ENCODE measurements around the gene MECR.
"Not testable (repeated sequence)": the region's sequence is repeated elsewhere in the genome, so short reads cannot be mapped to it uniquely, and the experiment has no call there.

MECR gene

DNA sequence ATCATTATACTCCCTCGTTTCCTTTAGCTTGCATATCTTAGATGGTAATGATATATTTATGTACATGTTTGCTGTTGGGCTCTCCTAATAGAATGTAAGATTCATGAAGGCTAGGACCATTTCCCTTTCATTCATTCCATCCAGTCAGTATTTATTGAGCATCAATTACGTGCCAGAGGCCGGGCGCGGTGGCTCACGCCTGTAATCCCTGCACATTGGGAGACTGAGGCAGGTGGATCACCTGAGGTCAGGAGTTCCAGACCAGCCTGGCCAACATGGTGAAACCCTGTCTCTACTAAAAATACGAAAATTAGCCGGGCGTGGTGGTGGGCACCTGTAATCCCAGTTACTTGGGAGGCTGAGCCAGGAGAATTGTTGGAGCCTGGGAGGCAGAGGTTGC is 4.1 kb upstream of the MECR start:
- DNase-seq, result not testable (repeated sequence)

DNA sequence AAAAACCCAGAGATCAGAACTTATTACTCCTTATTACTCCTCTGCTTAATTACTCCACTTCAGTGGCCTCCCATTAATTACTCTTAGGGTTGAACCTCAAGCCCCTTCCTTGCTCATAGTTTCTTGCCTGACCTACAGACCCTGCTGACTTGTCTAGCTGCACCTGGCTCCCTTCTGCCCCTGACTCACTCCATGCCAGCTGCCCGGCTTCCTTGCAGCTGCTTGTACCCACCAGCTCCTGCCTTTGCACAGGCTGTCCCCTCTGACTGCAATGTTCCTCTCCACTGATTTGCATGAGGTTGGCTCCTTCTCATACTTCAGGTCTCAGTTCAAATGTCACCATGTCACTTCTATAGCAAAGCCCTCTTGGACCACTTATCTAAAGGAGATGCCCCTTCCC is 3.7 kb upstream of the MECR start:
- no peak for DNase-seq

DNA sequence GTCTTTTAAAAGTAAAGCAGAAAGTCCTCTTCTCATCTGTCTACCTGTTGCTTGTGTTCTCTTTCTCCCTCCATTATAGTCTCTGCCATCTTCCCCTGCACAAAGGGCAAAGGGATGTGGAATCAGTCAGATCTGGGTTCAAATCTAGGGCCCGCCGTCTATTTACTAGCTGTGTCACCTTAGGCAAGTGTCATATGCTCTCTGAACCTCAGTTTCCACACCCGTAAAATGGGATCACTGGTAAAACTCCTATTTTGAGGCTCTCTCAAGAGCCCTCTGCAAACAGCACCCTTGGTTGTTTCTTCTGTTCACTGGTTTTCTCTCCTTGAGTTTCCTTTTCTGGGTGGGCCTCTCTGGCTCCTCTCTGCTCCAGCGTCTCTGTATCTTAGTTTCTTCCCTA is 3.0 kb upstream of the MECR start:
- DNase-seq, result no peak

DNA sequence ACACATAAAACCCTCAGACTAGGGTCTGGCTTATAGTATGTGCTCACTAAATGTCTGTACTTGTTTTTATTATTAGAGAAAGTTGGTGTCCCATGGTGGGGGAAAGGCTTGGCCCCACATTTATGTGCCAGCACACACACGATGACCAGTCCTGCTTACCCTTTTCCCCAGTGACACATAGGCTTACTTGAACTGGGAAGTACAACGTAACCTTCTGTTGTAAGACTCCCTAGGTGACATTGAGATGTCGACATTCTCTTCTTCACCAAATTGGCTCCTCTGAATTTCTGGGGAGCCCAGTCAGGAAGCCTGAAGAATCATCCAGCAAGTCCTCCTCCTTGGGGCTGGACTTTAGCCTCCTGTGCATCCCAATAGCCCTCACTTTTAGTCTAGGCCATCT is 1.7 kb upstream of the MECR start:
- no peak for DNase-seq

GRCh38 chr1:29230204-29230552 is 556 bp downstream of the MECR start:
- no peak for DNase-seq

DNA sequence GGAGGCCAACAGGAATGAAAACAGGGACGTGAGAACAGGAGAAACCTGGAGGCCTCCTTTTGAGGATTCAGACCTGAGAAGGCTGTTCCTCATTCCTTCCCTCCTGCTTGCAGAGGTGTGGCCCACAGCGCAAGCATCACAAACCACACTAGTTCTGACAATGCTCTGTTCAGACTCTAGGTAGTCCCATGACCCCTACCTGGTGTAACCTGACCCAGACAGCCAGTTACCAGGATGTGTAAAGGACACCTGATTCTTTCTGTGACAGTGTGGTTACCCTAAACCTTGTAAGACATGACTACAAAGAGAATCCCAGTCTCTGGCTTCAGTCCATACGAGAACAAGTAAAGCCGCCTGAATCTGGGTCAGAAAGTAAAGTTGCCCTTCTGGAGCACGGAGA is 3.2 kb downstream of the MECR start:
- no peak for DNase-seq

GRCh38 chr1:29225361-29225760 is 5.4 kb downstream of the MECR start:
- no peak for DNase-seq

GRCh38 chr1:29224356-29224837 is 6.3 kb downstream of the MECR start:
- DNase-seq, result no peak

DNA sequence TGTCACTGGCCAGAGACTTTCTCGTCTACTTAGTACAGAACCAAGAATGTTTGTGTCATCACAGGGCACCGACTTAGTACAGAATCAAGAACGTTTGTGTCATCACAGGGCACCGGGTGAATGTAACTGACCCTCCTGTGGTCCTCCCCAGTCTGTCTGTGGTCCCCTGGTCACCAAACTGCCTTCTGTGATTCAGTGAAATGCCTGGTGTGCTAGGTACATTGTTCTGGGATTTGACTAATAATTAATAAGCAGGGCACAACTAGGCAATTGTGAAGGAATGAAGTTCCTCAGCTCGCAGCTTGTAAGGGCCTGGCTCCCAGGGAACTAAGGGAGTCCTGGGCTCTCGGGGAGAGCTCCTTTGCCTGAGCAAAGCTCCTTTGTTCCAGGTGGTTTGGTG is 7.2 kb downstream of the MECR start:
- no peak for DNase-seq

DNA sequence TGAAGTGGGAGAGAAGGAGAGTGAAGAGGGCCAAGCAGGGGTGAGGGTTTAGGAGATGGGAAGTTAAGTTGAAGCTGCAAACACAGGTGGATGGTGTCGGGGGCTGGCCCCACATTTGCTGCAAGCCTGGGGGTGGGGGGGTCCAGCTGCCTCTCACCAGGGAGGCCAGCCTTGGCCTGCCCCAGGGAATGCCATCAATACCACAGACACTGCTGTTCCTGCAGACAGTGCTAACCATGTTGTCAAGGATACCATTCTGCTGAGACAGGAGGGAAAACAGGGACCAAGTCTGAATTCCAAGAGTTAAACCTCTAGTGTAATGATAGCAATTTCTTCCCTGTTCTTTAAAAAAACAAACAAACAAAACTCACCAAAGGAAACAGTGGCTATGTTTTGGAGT is 8.0 kb downstream of the MECR start:
- no peak for DNase-seq

DNA sequence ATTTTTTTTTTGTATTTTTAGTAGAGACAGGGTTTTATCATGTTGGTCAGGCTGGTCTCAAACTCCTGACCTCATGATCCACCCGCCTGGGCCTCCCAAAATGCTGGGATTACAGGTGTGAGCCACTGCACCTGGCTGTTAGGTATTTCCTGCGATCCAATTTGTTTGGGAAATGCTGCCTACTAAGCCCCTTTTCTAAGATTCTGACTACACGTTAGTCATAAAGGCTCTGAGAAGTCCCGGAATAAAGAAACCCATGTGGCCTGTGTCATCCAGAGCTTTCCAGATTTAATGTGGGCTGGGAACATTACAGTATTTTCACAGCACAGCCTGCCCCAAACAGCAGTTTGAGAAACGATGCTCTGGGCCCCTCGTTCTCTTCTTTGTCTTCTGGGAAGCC is 8.5 kb downstream of the MECR start:
- DNase-seq, result not testable (repeated sequence)

DNA sequence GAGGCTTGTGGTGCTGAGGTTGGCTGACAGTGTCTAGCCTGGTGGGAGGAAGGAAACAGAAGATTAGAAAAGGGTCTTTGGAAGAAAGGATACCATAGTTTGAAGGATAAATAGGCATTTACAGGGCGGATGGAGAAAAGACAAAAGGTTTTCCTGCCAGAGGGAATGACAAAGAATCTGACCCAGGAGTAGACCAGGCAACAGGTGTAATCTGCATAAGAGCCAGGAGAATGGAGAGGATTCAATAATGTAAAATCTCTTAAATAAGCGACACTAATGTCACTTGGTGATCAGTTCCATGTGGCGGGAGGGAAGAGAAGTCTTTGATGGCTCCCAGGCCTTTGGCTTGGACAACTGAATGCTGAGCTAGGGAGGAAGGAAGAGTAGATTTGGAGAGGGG is 9.4 kb downstream of the MECR start:
- DNase-seq, result no peak

DNA sequence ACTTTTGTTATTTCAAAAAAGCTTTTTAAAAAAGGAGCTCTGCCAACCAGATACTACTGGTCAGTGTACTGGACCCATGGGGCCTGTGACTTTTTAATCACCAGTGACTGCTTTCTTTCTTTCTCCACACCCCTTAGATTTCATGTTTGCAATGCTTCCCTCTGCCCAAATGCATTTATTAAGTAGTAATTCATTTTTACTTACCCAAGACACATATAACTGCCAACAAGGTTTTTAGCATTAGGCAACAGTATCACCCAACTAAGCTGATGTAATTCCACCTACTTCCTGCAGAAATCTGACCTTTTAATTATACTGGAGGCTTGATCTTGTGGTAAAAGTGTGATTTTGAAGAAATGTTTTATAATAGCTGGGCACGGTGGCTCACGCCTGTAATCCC is 12.5 kb downstream of the MECR start:
- DNase-seq, result no peak

DNA sequence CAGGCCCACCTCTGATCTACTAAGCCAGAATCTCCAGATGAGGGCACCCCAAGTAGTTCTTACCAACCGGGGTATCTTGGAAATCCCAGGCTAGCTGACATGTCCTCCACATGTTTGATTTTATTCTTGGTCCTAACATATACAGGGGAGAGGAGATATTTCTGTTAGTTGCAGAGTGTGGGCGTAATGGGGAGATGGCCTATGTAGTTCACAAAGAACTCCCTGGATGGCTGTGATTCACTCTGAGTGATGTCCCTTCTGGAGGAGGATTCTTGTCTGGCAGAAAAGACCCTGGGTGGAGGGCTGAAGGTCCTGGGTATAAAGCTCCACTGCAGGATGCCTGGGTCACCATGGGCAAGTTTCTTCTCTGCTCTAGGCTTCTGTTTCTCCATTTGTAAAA is 13.1 kb downstream of the MECR start:
- DNase-seq, result no peak

DNA sequence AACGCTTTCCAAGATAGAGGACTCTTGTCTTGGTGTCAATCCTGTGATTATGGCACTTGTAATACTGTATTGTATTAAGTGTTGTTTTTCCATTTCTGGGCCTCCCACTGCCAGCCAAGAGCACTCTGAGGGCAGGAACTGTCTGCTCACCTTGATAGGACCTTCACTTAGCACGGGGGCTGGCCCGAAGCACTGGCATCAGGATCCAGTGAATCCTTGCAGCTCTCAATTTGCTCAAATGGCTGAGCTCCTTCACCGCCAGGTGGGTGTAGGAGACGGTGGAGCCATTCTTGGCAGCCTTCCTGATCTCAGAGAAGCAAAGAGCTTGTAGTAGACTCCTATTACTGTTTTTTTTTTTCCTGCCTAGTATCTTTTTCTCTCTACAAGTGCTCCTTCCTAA is 17.7 kb downstream of the MECR start:
- no peak for DNase-seq

GRCh38 chr1:29211086-29212030 is 19.4 kb downstream of the MECR start:
- DNase-seq, result no peak

- no peak for DNase-seq
Measured at GRCh38 chr1:29210278-29211085, 20.3 kb downstream of the MECR start.

- no peak for DNase-seq
Measured at GRCh38 chr1:29209173-29209572, 21.6 kb downstream of the MECR start.

DNA sequence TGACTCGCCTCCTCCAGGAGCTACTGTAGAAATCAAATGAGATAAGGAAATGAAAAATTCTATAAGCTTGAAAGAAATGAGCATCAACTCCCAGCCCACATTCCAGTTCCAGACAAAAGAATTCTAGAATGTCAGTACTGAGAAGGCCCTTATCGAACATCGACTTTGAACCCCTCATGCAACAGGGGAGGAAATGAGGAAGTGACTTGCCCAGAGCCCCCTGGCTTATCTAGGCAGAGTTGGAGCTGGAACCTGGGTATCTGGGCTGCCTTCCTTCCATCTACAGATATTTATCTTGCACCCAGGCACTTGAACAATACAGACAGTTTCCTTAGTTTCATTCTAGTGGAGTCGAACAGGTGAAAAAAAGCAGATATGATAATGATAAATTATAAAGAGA is 22.3 kb downstream of the MECR start:
- DNase-seq, result no peak

DNA sequence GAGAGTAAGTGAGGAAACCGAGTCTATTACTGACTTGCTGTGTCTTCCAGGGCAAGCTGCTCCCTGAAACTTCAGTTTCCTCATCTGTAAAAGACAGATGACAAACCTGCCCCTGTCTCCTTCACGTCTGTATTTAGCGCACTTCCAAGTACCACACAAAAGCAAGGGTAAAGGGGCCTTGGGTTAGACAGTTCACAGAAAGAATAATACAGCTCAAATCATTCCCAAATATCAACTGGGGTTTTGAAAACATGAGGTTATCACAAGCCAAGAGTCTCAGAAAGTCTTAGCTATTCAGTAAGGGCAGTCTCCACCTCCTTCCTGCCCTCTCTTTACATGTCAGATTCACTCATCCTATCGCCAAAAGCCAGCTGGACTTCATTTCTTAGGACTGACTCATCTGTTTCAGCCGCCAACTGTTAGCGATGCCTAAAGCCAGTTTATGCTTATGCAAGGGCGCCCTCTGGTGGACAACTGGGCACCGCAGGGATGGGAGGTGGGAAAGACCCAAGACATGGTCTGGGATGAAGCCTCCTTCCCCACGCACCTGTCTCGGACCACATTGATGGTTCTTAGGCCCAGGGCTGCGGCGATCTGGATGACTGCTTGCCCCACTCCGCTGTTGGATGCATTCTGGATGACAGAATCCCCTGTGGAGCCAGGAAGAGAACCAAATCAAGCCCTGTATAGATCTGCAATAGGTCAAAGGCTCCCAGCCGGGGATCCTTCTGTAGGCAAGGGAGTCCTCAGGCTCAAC is 28.0 kb downstream of the MECR start:
- peak; percentile 57 for DNase-seq

DNA sequence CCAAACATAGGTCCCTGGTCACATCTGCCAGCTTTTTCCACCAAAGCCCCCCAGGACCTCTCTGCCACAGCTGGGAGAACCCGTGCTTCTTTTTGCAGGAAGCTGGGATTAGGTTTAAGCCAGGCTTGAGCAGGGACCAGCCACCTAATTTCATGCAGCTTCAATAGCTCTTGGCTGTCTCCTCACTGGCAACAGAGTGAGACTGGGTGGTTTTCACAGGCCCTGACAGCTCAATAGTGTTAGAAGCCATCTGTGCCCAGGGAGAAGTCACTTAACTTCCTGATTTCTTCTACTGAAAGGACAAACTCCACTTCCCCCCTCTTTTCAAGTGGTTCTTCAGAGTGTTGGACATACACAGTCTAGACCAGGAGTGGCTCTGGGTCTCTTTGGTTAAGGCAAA is 28.7 kb downstream of the MECR start:
- no peak for DNase-seq

DNA sequence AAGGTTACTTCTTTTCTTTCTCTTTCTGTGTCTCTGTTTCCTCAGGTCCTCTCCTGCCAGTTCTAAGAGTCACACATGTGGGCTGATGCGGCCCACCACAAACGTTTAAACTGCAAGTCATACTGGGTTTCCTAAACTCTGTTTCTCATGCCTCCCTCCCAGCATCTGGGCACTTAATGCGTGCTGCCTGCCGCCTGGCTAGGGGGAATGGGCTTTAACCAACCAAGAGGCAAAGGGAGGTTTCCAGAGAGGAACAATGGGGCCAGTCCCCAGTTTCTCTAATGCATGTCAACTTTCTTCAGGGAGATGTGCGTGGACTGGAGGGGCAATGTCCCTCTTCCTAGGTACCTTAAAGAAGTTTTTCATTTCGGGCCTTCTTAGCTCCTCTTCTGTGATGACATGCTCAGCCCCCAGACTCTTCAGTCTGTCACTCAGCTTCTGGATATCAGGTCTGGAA is 29.1 kb downstream of the MECR start:
- no peak for DNase-seq

DNA sequence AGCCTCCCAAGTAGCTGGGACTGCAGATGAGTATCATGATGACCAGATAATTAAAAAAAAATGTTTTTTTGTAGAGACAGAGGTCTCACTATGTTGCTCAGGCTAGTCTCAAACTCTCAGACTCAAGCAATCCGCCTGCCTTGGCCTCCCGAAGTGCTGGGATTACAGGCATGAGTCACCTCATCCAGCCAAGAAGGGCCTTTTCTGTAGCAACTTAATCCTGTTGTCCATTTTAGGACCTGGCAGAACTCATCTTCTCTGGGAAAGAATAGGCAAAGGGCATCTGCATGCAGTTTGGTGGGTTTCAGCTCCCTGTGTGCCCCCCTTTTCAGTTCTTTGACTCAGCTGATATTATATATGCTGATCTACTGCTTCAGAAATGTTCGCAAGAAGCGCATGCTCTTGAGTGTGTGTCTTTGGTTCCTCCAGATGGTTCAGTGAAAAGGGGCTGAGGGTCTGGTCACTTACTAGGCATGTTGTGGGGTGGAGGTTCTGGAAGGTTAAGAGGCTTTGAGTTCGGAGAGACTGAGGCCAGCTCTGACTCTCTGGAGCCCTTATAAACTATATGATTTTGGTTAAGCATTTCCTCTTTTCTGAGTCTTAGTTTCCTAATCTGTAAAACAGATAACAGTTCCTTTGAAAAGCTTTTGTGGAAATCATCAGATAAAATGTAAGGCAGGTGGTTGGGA is 29.7 kb downstream of the MECR start:
- DNase-seq, result no peak

All from 8988T (cell line).